Hepatic stellate cell (primary cell): ENCODE data around the gene PXT1.
"Not testable (repeated sequence)": the region's sequence is repeated elsewhere in the genome, so short reads cannot be mapped to it uniquely, and the experiment has no call there.

Source experiments
- DNase-seq: peaks from one replicate; pipeline ENCODE4 v3.0.0; 2011; ENCODE audit warnings: low spot score

PXT1 gene

DNA sequence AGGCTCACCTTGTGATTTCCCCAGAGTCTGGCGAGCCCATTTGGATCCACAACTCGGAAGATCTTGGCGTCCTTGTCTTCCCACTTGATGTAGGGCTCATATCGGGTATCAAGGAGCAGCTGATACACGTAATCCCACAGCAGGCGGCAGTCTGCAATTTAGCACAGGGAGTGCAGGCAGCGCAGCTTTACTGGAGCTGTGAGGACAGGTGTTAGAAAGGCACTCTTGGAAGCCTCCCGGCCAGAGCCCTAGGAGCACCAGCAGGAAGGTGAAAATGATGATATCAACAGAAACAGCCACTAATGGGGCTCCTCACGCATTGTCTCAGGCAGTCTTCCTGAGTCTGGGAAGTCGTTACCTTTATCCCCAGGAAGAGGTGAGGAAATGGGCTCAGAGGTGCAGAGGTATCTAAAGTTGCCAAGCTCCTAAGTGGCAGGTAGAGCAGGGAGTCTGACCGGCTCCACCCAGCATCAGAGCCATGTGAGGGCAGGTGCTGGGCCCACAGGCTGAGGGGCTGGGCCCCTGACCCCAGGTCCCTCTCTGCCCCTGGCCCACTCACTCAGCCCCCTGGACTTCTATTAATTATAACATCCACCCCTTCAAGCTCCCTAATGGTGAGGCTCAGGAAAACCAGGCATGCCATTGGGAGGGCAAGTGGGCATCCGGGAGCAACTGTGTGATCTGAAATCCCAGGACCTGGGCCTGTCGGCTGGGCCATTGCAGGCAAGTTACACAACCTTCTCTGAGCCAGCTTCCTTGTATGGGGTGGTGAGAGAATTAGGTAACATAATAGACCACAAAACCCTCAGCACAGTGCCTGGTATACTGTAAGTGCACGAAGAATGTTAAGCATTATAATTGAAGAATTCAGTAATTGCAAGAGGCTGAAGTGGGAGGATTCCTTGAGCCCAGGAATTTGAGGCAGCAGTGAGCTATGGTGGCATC lies 73.5 kb downstream of the PXT1 start:
- DNase-seq, result peak; percentile 91

DNA sequence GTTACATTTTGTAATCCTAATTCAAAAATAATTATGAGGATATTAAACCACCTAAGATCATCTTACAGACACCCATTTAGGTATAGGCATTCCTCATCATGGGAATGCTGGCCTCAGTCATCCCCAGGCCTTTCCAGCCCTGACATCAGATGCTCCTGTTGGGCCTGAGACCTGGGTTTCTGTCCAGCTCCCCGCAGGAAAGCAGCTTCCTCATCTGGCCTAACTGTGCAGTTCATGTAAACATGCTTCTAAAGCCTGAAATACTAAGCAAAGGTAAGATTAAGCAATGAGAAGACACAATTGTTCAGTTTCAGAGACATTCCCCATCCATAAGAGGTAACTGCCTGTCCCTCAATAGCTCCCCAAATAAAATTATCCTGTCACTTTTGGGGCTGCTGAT lies 74.2 kb downstream of the PXT1 start:
- no peak for DNase-seq

DNA sequence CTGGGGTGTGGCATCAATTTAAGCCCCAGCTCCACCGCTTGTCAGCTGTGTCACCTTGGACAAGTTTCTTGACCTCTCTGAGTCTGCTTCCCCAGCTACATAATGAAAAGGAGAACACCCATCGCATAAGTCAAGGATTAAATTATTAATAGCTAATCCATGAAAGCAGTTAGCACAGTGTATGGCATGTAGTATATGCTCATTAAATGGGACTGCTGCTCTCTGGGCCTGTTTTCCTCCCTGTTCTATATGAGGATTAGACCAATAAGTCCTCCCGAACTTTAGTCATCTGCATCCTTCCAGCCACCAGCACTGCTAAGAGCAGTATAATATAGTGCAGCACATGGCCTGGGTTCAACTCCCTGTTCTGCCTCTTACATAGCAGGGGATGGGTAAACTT lies 74.9 kb downstream of the PXT1 start:
- DNase-seq, result no peak

DNA sequence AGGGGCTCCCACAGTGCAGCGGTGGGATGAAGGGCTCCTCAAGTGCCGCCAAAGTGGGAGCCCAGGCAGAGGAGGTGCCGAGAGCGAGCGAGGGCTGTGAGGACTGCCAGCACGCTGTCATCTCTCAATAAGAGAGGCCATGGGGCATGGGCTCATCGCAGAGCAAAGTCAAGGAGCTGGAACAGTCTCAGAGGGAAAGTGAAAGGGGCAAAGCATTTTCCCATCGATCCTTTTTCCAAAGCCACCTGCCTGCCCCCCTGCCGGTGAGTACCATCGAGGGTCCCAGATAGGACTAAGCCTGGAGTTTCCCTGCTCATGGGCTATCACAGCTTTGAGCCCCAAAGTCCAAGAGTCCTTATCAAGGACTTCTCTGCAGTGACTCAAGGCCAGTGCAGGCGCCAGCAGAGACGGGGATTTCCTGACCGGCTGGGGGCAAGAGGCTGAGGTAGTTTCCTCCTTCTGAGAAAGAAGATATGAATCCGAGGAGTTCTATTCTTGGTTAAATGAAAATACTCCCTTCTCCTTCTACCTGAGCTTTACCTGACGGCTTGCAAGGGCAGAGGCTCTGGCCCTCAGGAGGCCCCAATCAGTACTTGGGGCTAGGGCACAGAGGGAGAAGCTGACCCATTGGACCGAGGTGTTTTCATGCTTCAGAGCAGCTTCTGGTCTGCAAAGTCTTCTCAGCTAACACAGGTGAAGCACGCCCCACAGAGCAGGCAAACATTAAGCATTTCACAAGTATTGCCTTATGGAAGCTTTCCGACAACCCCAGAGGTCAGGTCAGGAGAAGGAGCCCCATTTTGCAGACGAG lies 77.8 kb downstream of the PXT1 start:
- DNase-seq, result no peak

DNA sequence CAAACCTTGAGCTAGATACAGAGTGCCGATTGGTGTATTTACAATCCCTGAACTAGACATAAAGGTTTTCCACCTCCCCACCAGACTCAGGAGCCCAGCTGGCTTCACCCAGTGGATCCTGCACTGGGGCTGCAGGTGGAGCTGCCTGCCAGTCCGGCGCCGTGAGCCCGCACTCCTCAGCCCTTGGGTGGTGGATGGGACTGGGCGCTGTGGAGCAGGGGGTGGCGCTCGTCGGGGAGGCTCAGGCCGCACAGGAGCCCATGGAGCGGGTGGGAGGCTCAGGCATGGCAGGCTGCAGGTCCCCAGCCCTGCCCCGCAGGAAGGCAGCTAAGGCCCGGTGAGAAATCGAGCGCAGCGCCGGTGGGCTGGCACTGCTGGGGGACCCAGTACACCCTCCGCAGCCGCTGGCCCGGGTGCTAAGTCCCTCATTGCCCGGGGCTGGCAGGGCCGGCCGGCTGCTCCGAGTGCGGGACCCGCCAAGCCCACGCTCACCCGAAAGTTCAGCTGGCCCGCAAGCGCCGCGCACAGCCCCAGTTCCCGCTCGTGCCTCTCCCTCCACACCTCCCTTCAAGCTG lies 78.5 kb downstream of the PXT1 start:
- DNase-seq, result not testable (repeated sequence)

DNA sequence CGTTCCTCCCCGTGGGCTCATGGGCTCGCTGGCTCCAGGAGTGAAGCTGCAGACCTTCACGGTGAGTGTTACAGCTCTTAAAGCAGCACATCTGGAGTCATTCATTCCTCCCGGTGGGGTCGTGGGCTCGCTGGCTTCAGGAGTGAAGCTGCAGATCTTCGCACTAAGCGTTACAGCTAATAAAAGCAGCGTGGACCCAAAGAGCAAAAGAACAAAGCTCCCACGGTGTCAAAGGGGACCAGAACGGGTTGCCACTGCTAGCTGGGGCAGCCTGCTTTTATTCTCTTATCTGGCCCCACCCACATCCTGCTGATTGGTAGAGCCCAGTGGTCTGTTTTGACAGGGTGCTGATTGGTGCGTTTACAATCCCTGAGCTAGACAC lies 79.3 kb downstream of the PXT1 start:
- not testable (repeated sequence) for DNase-seq

DNA sequence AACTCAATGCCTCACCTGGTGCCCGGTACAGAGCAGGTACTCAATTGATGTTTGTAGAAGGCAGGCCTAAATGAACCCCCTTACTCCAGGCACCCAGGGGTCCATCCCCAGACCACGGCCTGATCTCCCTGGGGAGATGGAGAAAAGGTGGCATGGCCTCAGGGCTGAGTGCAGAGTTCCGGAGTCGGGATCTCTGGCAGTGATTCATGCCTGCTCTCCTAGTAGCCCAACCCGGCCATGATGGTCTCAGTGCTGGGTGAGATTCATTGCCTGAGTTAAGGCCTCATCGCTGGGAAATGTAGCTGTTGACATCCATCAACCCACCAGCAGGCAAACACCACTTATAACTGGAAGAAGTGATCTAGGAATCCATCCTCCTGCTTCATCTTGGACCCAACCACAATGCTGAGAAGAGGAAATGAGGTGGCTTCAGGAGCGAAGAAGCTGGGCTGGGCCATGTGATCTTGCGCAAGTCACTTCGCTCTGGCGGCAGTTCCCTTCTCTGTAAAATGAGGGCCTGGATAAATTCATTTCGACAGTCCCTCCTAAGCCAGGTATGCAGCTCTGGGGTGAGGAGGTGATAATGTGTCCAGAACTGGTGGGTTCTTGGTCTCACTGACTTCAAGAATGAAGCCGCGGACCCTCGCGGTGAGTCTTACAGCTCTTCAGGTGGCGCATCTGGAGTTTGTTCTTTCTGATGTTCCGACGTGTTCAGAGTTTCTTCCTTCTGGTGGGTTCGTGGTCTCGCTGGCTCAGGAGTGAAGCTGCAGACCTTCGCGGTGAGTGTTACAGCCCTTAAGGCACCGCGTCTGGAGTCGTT lies 79.9 kb downstream of the PXT1 start:
- DNase-seq, result no peak

DNA sequence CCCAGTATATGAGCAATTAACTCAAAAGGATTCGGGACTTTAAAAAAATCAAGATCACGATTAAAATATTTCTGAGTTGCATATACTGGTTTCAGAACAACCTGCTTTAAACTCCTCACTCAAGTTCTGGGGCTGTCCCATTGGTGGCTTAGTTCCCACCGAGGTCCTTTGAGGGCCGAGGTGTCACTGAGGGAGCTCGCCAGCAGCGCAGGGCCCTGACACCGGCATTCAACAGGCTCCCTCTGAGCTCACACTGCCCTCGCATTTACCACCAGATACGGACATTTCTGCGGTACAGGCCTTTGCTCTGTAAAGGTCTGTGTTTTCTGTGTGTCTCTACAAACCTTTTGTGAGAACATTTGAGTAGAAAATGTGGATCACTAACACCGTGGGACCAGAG lies 81.6 kb downstream of the PXT1 start:
- DNase-seq, result no peak

DNA sequence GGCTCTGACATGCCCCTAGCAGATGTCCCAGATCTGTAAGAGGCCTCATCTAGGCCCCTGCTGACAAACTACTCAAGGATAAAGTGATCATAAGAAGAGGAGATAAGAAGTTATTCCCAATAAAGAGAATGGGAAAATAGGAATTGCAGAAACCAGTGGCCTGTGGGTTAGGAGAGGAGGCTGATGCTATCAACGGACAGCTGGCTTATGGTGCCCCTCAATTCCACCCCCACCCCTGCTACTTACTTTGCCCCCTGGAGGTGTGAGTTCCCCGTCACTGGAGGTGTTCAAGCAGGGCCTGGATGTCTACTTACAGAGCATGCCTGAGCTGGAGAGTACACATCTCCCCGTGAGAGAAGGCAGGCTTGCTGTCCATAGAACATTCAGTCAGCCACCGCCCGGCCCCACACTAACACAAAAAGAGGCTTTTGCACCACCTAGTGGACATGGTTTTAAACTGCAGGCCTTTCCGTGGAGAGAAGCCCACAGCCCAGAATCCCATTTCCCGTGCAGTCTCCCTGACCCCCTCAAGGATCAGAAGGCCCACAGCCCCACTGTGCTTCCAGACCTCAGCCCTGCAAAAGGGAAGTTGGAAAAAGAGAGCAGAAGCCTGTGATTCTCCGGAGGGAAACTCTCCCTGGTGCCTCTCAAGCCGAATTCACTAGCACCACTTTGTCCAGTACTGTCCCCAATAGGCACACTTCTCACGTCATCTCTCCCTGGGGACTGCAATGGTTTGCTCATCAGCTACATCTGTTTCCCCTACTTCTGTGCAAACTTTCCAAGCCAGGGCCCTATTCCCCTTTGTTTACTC lies 82.2 kb downstream of the PXT1 start:
- peak; percentile 80 for DNase-seq

DNA sequence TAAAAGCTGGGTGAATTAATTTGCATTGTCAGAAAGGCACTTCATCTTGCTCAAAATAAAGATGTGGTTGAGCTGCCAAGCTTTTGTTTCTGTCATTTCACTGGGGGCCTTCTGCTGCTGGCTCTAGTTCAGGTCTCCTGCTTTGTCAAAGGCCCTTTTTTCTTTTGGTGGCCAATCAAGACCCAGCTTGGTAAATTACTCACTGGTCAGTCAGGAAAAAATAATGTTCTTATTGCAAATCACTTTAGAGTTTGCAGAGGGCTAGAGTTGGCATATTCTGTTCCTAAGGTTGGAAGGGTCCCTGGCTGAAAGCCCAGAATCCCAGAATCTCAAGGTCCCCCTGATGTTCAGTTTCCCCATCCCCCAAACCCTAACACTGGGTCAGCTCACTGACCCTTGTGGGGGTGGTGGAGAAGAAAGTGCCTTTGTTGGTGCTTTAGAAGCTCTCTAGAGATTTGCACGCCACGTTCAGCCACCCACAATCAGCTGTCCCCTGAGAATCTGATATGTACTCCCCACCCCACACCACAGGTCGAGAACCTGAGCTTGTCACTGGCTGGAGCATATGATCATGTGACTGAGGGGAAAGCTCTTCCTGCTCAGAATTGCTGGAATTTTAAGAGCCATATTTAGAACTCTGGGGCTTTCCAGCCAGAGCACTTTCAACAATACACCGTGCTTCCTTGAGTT lies 84.3 kb downstream of the PXT1 start:
- DNase-seq, result peak; percentile 46

DNA sequence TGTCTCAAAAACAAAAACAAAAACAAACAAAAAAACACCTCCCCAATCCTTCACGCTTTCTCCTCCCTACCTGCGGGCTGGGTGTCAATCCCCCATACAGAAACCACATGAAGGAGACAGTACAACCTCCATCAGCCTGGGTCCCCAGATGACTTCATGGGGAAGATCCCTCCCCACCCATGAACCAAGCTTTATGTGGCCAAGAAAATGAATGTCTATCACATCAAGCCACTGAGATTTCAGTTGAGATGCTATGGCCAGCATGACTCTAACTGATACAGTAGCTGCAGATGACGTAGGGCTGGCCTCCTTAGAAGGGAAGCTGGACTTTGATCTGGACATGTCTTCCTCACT lies 84.8 kb downstream of the PXT1 start:
- DNase-seq, result no peak

DNA sequence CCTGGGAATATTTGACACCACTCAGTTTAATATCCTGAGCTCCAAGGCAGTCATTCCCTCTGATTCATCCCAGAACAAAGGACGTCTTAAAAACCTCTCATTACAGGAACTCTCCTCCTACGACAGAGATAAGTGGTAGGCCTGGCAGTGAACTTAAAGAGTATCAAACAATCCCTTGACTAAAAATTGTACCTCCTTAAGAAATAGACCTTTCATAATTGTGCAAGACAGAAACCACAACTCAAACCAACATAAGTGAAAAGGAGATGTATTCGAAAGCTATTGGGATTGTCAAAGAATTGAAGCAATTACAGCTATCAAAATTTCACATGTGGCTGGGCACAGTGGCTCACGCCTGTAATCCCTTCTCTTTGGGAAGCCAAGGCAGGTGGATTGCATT lies 86.8 kb downstream of the PXT1 start:
- no peak for DNase-seq

DNA sequence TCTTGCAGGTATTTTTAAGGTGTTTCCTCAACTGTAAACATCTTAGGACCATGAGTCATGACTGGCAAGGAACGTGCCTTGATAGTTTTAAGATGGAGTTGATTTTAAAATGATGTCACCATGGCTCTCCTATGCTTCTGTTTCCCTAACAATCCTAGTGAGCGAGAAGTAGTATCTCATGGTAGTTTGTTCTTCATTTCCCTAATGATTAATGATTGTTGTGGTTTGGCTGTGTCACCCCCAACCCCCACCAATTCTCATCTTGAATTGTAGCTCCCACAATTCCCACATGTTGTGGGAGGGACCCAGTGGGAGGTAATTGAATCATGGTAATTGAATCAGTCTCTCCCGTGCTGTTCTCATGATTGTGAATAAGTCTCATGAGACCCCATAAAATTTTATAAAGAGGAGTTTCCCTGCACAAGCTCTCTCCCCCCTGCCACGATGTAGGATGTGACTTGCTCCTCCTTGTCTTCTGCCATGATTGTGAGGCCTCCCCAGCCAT lies 89.2 kb downstream of the PXT1 start:
- DNase-seq, result no peak

DNA sequence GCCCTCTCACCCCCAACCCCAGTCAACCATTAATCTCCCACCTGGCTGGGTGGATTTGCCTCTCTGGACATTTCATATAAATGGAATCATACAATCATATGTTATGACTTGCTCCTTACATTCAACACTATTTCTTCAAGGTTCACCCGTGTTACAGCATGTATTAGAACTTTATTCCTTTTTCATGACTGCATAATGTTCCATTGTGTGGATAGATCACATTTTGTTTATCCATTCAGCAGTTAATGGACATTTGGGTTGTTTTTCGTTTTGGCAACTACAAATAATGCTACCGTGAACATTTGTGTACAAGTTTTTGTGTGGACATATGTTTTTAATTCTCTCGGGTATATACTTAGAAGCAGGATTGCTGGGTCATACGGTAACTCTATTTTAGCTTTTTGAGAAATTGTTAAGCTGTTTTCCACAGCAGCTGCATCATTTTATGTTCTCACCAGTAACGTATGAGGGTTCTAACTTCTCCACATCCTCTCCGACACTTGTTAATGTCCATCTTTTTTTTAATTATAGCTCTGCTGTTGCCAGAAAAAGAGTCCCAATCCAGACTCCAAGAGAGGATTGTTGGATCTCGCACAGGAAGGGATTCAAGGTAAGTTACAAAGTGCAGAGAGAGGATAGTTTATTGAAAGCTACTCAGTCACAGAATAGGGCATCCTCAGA lies 90.0 kb downstream of the PXT1 start:
- DNase-seq, result no peak

DNA sequence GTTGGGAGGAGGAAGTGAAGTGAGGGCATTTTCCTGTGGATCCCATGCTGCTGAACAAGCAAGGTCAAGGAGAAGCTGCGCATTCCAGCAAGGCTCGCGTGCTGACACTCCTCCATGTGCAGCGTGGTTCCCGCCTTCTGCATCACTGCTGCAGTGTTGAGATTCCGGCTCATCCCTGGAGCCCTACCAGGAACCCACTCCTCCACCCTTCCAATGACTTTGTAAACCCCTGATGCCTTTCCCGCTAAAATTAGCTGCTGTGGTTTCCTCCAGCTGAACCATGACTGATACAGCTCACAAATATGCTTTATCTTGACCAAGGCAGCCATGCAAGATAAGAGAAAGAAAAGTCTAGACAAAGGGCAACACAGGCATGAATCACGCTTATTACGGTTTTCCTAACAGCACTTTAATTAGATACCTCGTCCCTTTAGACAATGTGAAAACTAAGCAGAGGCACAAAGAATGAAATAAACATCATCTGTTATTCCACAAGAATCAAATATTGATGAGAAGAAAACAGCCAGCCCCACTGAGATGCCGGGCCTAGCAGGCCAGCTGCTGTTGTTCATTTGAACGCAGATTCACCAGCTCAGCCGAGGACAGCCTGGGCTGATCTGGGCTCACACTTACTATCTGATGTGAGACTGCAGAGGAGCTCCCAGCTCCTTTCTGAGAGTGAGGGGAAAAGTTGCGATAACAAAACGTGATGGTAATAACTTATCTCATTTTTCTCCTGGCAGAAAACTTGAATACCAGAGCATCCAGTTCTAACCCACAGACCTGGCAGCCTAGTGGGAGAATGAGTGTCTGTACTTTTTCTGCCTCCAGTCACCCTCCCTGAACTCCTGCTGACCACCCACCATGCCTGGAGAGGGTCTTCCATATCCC lies 91.7 kb downstream of the PXT1 start:
- peak; percentile 73 for DNase-seq

DNA sequence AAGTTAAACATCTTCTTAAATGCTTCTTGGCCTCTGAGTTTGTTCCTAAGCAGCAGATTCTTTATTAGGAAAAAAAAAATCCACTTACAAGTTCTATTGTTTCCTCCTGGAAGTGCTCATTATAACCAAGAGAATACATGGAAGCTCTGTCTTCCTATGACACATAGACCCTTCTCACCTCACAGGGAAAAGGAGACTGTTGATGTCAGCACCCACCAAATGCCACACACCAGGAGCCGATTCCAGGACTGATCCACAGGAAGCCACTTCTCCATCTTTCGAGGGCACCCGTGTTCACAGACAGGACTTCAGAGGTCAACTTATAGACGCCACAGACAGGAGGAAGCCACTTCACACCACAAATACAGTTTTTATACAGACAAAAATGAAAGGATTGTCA lies 92.6 kb downstream of the PXT1 start:
- DNase-seq, result no peak

DNA sequence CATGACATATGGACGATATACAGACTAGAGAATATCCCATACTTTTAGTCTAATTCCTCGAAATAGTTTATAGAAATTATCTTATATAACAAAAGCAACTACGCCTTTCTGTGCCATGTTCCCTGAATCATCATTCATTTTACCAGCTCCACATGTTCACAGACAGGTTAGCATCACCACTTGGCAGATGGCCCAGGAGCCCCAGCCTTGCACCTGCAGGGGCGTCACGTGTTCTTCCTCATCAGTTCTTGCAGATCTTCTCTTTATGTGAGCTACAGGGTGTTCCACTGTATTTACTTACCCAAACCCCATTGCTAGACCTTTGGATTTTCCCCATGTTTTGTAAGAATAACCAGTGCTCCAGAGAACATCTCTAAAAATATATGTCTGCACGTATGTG lies 93.4 kb downstream of the PXT1 start:
- no peak for DNase-seq

DNA sequence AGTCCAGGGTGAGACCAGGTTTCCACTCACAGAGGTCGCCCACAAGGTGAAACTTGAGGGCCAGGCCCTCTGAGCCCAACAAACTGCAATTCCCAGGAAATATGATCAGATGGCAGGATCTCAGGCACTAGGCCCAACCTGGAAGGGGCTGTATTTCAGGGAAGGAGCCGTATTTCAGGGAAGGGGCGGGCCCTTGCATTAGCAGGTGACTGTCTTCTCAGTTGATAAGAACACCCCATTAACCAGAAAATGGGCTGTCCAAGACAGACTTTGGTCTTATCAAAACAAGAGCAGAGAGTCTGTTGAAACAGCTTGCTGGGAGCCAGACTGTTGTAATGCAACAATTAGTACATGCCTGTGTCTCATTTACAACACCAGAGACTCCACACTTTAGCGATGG lies 95.0 kb downstream of the PXT1 start:
- DNase-seq, result no peak
